PFSK-1 (cell line): Measurements from ENCODE around the gene HS6ST1.

ENCODE experiments used
- FOXP2 ChIP-seq: optimal IDR thresholded peaks from 2 replicates; pipeline ENCODE3; 2011; ENCODE audit warnings: borderline replicate concordance, control low read depth, inconsistent platforms; ENCODE audit not compliant: insufficient read depth; ENCODE audit errors: extremely low read length, extremely low read depth
- POLR2AphosphoS5 ChIP-seq: IDR thresholded peaks from 2 replicates; pipeline ENCODE4 v1.6.1; 2012; ENCODE audit warnings: low read depth, mild to moderate bottlenecking, control low read depth, low read length, moderate library complexity
- SIN3A ChIP-seq: IDR thresholded peaks from 2 replicates; pipeline ENCODE4 v1.6.1; 2012; ENCODE audit warnings: mild to moderate bottlenecking, low read length, moderate library complexity, borderline replicate concordance; ENCODE audit not compliant: insufficient read depth
- TAF1 ChIP-seq: IDR thresholded peaks from 2 replicates; pipeline ENCODE4 v1.6.1; 2012; ENCODE audit warnings: low read length, control low read depth, borderline replicate concordance; ENCODE audit not compliant: insufficient read depth
- TF ChIP-seq, protein P1 (sequence below), 2 experiments: IDR thresholded peaks; 2 replicates each; pipeline versions ENCODE4 v1.6.1 to v1.8.0; 2011 to 2012; ENCODE audit warnings: low read depth in 2 of 2, low read length in 2 of 2, control low read depth in 1 of 2, inconsistent platforms in 1 of 2, mild to moderate bottlenecking in 1 of 2, moderate library complexity in 1 of 2; ENCODE audit not compliant: insufficient read depth in 1 of 2

HS6ST1 gene

GRCh38 chr2:128364441-128364911 lies 45.8 kb upstream of the HS6ST1 start:
- TF ChIP-seq SIN3A (no peak), POLR2AphosphoS5 (no peak), TAF1 (no peak)

DNA sequence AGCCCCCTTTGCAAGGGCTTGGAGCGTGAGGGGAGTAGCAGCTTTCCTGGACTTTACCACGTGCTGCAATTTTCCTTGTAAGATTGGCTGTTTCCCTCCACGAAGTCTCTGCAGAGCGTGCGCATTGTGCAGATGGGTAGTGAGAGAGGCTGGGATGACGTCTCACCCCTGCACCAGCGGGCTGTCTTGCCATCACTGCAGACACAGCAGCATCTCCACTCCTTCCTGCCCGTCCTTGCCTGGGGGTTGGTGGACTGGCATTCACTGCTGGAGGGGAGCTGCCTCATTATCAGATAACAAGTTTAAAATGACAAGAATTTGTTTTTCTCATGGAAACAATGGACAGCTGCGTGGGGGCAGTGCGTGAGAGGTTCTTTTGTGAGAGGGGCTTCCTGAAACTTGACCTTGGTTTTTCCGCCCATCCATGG lies 45.3 kb upstream of the HS6ST1 start:
- TF ChIP-seq TAF1 (no peak), SIN3A (no peak), POLR2AphosphoS5 (no peak), FOXP2 (no peak)
- TF ChIP-seq, protein P1, sequence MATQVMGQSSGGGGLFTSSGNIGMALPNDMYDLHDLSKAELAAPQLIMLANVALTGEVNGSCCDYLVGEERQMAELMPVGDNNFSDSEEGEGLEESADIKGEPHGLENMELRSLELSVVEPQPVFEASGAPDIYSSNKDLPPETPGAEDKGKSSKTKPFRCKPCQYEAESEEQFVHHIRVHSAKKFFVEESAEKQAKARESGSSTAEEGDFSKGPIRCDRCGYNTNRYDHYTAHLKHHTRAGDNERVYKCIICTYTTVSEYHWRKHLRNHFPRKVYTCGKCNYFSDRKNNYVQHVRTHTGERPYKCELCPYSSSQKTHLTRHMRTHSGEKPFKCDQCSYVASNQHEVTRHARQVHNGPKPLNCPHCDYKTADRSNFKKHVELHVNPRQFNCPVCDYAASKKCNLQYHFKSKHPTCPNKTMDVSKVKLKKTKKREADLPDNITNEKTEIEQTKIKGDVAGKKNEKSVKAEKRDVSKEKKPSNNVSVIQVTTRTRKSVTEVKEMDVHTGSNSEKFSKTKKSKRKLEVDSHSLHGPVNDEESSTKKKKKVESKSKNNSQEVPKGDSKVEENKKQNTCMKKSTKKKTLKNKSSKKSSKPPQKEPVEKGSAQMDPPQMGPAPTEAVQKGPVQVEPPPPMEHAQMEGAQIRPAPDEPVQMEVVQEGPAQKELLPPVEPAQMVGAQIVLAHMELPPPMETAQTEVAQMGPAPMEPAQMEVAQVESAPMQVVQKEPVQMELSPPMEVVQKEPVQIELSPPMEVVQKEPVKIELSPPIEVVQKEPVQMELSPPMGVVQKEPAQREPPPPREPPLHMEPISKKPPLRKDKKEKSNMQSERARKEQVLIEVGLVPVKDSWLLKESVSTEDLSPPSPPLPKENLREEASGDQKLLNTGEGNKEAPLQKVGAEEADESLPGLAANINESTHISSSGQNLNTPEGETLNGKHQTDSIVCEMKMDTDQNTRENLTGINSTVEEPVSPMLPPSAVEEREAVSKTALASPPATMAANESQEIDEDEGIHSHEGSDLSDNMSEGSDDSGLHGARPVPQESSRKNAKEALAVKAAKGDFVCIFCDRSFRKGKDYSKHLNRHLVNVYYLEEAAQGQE (IDR thresholded peaks at IDR 0.05; ENCODE audit: insufficient read depth in 1 of 2, low read depth in 2 of 2, low read length in 2 of 2), result no peak

GRCh38 chr2:128362889-128363228 lies 44.2 kb upstream of the HS6ST1 start:
- no peak for TF ChIP-seq FOXP2
- TF ChIP-seq, protein P1 (IDR thresholded peaks at IDR 0.05; ENCODE audit: insufficient read depth in 1 of 2, low read depth in 2 of 2, low read length in 2 of 2), result no peak

DNA sequence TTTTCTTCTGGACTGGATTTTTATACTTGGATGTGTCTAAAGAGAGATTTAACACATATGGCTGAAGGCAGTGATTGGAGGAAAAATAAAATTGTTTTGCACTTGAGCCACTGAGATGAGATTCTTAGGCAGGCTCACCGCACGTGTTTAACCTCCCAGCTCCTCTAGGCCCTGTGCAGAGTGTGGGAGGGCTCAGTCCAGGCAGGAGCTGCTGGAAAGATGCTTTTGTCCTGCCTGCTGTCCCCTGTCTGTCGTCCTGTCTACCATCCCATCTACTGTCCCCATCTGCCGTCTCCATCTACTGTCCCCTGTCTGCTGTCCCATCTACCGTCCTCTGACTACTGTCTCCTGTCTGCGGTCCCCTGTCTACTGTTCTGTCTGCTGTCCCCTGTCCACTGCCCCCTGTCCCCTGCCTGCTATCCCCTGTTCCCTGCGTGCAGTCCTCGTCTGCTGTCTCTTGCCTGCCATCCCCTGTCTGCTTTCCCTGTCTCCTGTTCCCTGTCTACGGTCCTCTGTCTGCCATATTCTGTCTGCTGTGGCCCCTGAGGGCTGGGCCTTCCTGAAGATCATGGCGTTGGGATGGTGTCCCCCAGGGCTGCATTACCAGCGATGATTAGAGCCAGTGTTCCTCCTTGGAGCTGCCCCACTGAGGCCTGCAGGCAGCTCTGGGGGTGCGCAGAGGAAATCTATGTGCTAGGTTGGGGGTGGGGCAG lies 43.7 kb upstream of the HS6ST1 start:
- TF ChIP-seq POLR2AphosphoS5 (no peak), TAF1 (no peak), SIN3A (no peak), FOXP2 (no peak)
- TF ChIP-seq, protein P1 (IDR thresholded peaks at IDR 0.05; ENCODE audit: insufficient read depth in 1 of 2, low read depth in 2 of 2, low read length in 2 of 2), result no peak

GRCh38 chr2:128361376-128362131 lies 42.9 kb upstream of the HS6ST1 start:
- no peak for TF ChIP-seq POLR2AphosphoS5
- no peak for TF ChIP-seq FOXP2
- TF ChIP-seq TAF1, result no peak
- TF ChIP-seq, protein P1 (IDR thresholded peaks at IDR 0.05; ENCODE audit: insufficient read depth in 1 of 2, low read depth in 2 of 2, low read length in 2 of 2), result no peak
